ENCODE results near the gene LYZL2. TPM values are rescaled to one million over a fixed set of nuclear protein-coding genes. Genes with fewer than 3 reads are reported as not detected.

LYZL2 gene
- total RNA-seq, 1 donor from 2014 or later: not detected

Other genes with a start within 250 kb of the LYZL2 start
- gene MAP3K8, start 195.6 kb downstream of the LYZL2 start, total RNA-seq: 99.7 TPM